ENCODE data around the gene PAM16. TPM values are rescaled to one million over a fixed set of nuclear protein-coding genes. Genes with fewer than 3 reads are reported as not detected.

PAM16 gene
- total and polyA plus RNA-seq, 9 of the 15 experiments (the other 6 are each of a cell fraction or from before 2014, with no cell fraction given): 38.7 to 273 (median 79.3) TPM

- H3K4me2 ChIP-seq (ENCODE audit: insufficient read depth, low read length): no peak overlapping the region
- no peak overlapping the region for H2AFZ ChIP-seq (ENCODE audit: low read depth, low read length)
- no peaks in the 10 kb centered on the region for H3K9me3 ChIP-seq (replicated peaks; ENCODE audit: control insufficient read depth, insufficient read depth, low read depth, low read length)
- peak overlapping the region in 1 of 2 experiments; percentile 45; a peak in 1 of 4 replicates for H3K9ac ChIP-seq (ENCODE audit: insufficient read depth in 1 of 2, low read depth in 2 of 2, low read length in 2 of 2)
- no peaks in the 10 kb centered on the region for H3K27me3 ChIP-seq (ENCODE audit: control insufficient read depth in 2 of 2, insufficient read depth in 2 of 2, low read length in 2 of 2)
- BruUV-seq (replicated peaks): no TSS peak
- peak in 2 of 4 experiments; percentile 15 for DNase-seq (ENCODE audit: extremely low read depth in 1 of 4, low spot score in 3 of 4)
- no peaks in the 10 kb centered on the region for H3K9me1 ChIP-seq (ENCODE audit: control insufficient read depth, insufficient read depth, low read length)
- POLR2A ChIA-PET: interaction anchor here (0.6 to 1.9 kb wide), 7 partner anchors 8 to 503 kb away, joined by 3 to 9 read pairs (median 3); partner anchors contain the start of gene TFAP4
- TF ChIP-seq CEBPG (CRISPR knock-in tag; IDR thresholded peaks at IDR 0.05): no peak
- 0 out of 4 replicates have a peak, but pooled peaks of 1 of the 2 experiments have one; percentile 26 for TF ChIP-seq CEBPG (tag; conservative IDR thresholded peaks at IDR 0.05 in 1 of 2, IDR thresholded peaks at IDR 0.05 in 1 of 2)
- no peak for TF ChIP-seq NFXL1 (CRISPR knock-in tag; IDR thresholded peaks at IDR 0.05)
- TF ChIP-seq CEBPB (tag; IDR thresholded peaks at IDR 0.05): peak; percentile 62; the same call in 1 of the 2 replicates
- TF ChIP-seq POLR2G (IDR thresholded peaks at IDR 0.05; ENCODE audit: low read depth, low read length): peak; percentile 39; the same call in 1 of the 2 replicates
- peaks cover 44% of the 10 kb centered on the region; the same call in 1 of the 3 replicates for H3K36me3 ChIP-seq (ENCODE audit: control insufficient read depth, insufficient read depth, low read length)
- CTCF ChIA-PET (ENCODE audit: low intra/inter-chr PET ratio): no interaction called here
- 95% methylated on average over 41 of the region's 59 CpGs for WGBS (ENCODE audit: insufficient coverage, low coverage, missing lambda C conversion rate)
- H3K27ac ChIP-seq (ENCODE audit: extremely low read depth, low read depth, low read length): no peak overlapping the region
- H3K4me3 ChIP-seq: no peak overlapping the region
- in situ Hi-C loops (cut with MboI) (no loop called here), intact Hi-C loops (cut with micrococcal nuclease) (no loop called here)
- peaks cover 7 to 53% of the 10 kb centered on the region in 2 experiments; a peak in 4 of 5 replicates for H3K4me1 ChIP-seq (replicated peaks in 1 of 2; ENCODE audit: control insufficient read depth in 2 of 2, insufficient read depth in 2 of 2, low read length in 2 of 2)
- no peak for FAIRE-seq
- ATAC-seq: no peak
- no peaks in the 10 kb centered on the region for H3K79me2 ChIP-seq (ENCODE audit: control insufficient read depth, insufficient read depth, low read length)
- H4K20me1 ChIP-seq (replicated peaks; ENCODE audit: control insufficient read depth, insufficient read depth, low read length): no peaks in the 10 kb centered on the region
Observed at GRCh38 chr16:4381072-4381934, 30.2 kb upstream of the PAM16 start.

All from K562 (cell line).